ENCODE data around the gene CST3.
"Not testable (repeated sequence)": the region's sequence is repeated elsewhere in the genome, so short reads cannot be mapped to it uniquely, and the experiment has no call there.

CST3 gene

GRCh38 chr20:23641936-23642751, 4.4 kb upstream of the CST3 start:
- peak; percentile 75 for DNase-seq (ENCODE audit: low spot score)

GRCh38 chr20:23640671-23641667, 3.2 kb upstream of the CST3 start:
- no peak for DNase-seq (ENCODE audit: low spot score)

GRCh38 chr20:23640018-23640601, 2.4 kb upstream of the CST3 start:
- DNase-seq (ENCODE audit: low spot score) = no peak

GRCh38 chr20:23639490-23639958, 1.8 kb upstream of the CST3 start:
- no peak for DNase-seq (ENCODE audit: low spot score)

- DNase-seq (ENCODE audit: low spot score) = no peak
Measured at GRCh38 chr20:23638309-23638708, 554 bp upstream of the CST3 start.

GRCh38 chr20:23636908-23637281, 860 bp downstream of the CST3 start:
- no peak for DNase-seq (ENCODE audit: low spot score)

- no peak for DNase-seq (ENCODE audit: low spot score)
Measured at GRCh38 chr20:23636182-23636907, 1.4 kb downstream of the CST3 start.

GRCh38 chr20:23635768-23636090, 2.0 kb downstream of the CST3 start:
- not testable (repeated sequence) for DNase-seq (ENCODE audit: low spot score)

- DNase-seq (ENCODE audit: low spot score) = no peak
Measured at GRCh38 chr20:23634985-23635767, 2.6 kb downstream of the CST3 start.

GRCh38 chr20:23634044-23634801, 3.5 kb downstream of the CST3 start:
- DNase-seq (ENCODE audit: low spot score) = no peak

- no peak for DNase-seq (ENCODE audit: low spot score)
Measured at GRCh38 chr20:23632711-23633573, 4.8 kb downstream of the CST3 start.

- no peak for DNase-seq (ENCODE audit: low spot score)
Measured at GRCh38 chr20:23631981-23632710, 5.6 kb downstream of the CST3 start.

- no peak for DNase-seq (ENCODE audit: low spot score)
Measured at GRCh38 chr20:23631226-23631822, 6.4 kb downstream of the CST3 start.

- DNase-seq (ENCODE audit: low spot score) = no peak
Measured at GRCh38 chr20:23630392-23630849, 7.3 kb downstream of the CST3 start.

GRCh38 chr20:23629542-23630391, 8.0 kb downstream of the CST3 start:
- DNase-seq (ENCODE audit: low spot score) = no peak

GRCh38 chr20:23629017-23629541, 8.7 kb downstream of the CST3 start:
- DNase-seq (ENCODE audit: low spot score) = peak; percentile 49

Measured in AG08396 (cell line).